ENCODE results near the gene ADIPOR2. TPM values are rescaled to one million over a fixed set of nuclear protein-coding genes. Genes with fewer than 3 reads are reported as not detected.

Gene ADIPOR2
- total RNA-seq, 4 donors from 2014 or later, result 40.3 to 47.9 (median 43.4) TPM

- peaks cover 41% of the 10 kb centered on the region for H3K27me3 ChIP-seq
- peaks cover 3% of the 10 kb centered on the region for H3K4me1 ChIP-seq
- no peak for TF ChIP-seq POLR2AphosphoS5 (IDR thresholded peaks at IDR 0.05)
- no peak for TF ChIP-seq EP300 (IDR thresholded peaks at IDR 0.05)
- TF ChIP-seq POLR2A (IDR thresholded peaks at IDR 0.05), result no peak
- no peak for TF ChIP-seq CTCF (IDR thresholded peaks at IDR 0.05)
- 60% methylated on average over 7 of the region's 7 CpGs for WGBS
- DNase-seq (ENCODE audit: low spot score in 2 of 2), result no peak
- H3K4me3 ChIP-seq, result no peak overlapping the region
- no peaks in the 10 kb centered on the region for H3K9me3 ChIP-seq
- no peaks in the 10 kb centered on the region for H3K36me3 ChIP-seq
- no peak overlapping the region for H3K27ac ChIP-seq
Observed at GRCh38 chr12:1836241-1836803, 145.5 kb downstream of the ADIPOR2 start.

- no peaks in the 10 kb centered on the region for H3K36me3 ChIP-seq
- no peak for DNase-seq (ENCODE audit: low spot score in 2 of 2)
- H3K27me3 ChIP-seq, result peaks cover 40% of the 10 kb centered on the region
- H3K4me1 ChIP-seq, result no peaks in the 10 kb centered on the region
- no peak overlapping the region for H3K27ac ChIP-seq
- WGBS, result 44% methylated on average over 7 of the region's 22 CpGs
- H3K9me3 ChIP-seq, result no peaks in the 10 kb centered on the region
- TF ChIP-seq POLR2A (IDR thresholded peaks at IDR 0.05) (no peak), POLR2AphosphoS5 (IDR thresholded peaks at IDR 0.05) (no peak), CTCF (IDR thresholded peaks at IDR 0.05) (no peak), EP300 (IDR thresholded peaks at IDR 0.05) (no peak)
- H3K4me3 ChIP-seq, result no peak overlapping the region
Observed at GRCh38 chr12:1836854-1837421, 146.1 kb downstream of the ADIPOR2 start.

- H3K4me1 ChIP-seq, result no peaks in the 10 kb centered on the region
- no peak for DNase-seq (ENCODE audit: low spot score in 2 of 2)
- no peak overlapping the region for H3K27ac ChIP-seq
- H3K27me3 ChIP-seq, result peaks cover 47% of the 10 kb centered on the region
- TF ChIP-seq POLR2AphosphoS5 (IDR thresholded peaks at IDR 0.05) (no peak), EP300 (IDR thresholded peaks at IDR 0.05) (no peak), CTCF (IDR thresholded peaks at IDR 0.05) (no peak), POLR2A (IDR thresholded peaks at IDR 0.05) (no peak)
- no peaks in the 10 kb centered on the region for H3K36me3 ChIP-seq
- no peaks in the 10 kb centered on the region for H3K9me3 ChIP-seq
- H3K4me3 ChIP-seq, result no peak overlapping the region
- 93% methylated on average over 10 of the region's 12 CpGs for WGBS
Observed at GRCh38 chr12:1837541-1838204, 146.8 kb downstream of the ADIPOR2 start.

Other genes with a start within 250 kb of the ADIPOR2 start
- 10 to 100 TPM in 1 of 4 donors, 1 to 10 TPM in 3; 5.4 to 12.4 (median 7.6) TPM for gene FBXL14, start 96.5 kb upstream of the ADIPOR2 start, total RNA-seq
- gene WNT5B, start 61.8 kb upstream of the ADIPOR2 start, total RNA-seq, result 10 to 100 TPM in 1 of 4 donors, 1 to 10 TPM in 3; 7.3 to 12.8 (median 8.3) TPM
- under 1 TPM in 1 of 4 donors, not detected in 3; 0.26 TPM for gene LRTM2, start 129.5 kb downstream of the ADIPOR2 start, total RNA-seq
- 1 to 10 TPM in 2 of 4 donors, under 1 TPM in 2; 0.56 to 1.5 (median 0.97) TPM for gene CACNA2D4, start 227.6 kb downstream of the ADIPOR2 start, total RNA-seq